Stimulated activated naive B cell treated with anti-CD40 and anti-IgM and Interleukin-4, amounts not matched to agents 10 μg/mL and 1 μg/mL and 100 μg/mL, for 72 hours (primary cell): ENCODE measurements around the gene GCGR.

Experiments used
- ATAC-seq, 2 donors: fragments of 150-1000 bp; cut with Tn5 transposase; replicated peaks; 2 replicates each; pipeline ENCODE4 v1.10.0; 2021; ENCODE audit warnings: moderate library complexity in 1 of 2
- DNase-seq: peaks from one replicate; pipeline ENCODE4 v3.0.0; 2021
- H3K27ac Mint-ChIP-seq: one replicate; pipeline ENCODE4 v1.8.0; 2022; ENCODE audit warnings: mild to moderate bottlenecking, mixed read lengths
- H3K27me3 Mint-ChIP-seq, 2 donors: one replicate each; pipeline ENCODE4 v1.8.0; 2022; ENCODE audit warnings: mixed read lengths in 2 of 2
- H3K36me3 Mint-ChIP-seq, 2 donors: one replicate each; pipeline ENCODE4 v1.8.0; 2022; ENCODE audit warnings: mixed read lengths in 2 of 2, mild to moderate bottlenecking in 1 of 2
- H3K4me1 Mint-ChIP-seq, 2 donors: one replicate each; pipeline ENCODE4 v1.8.0; 2022; ENCODE audit warnings: mixed read lengths in 2 of 2, mild to moderate bottlenecking in 1 of 2
- H3K4me3 Mint-ChIP-seq, 2 donors: one replicate each; pipeline ENCODE4 v1.8.0; 2022; ENCODE audit warnings: mild to moderate bottlenecking in 2 of 2, mixed read lengths in 2 of 2, moderate library complexity in 1 of 2
- H3K9me3 Mint-ChIP-seq, 2 donors: one replicate each; pipeline ENCODE4 v1.8.0; 2022; ENCODE audit warnings: mixed read lengths in 2 of 2, mild to moderate bottlenecking in 1 of 2

Gene GCGR

DNA sequence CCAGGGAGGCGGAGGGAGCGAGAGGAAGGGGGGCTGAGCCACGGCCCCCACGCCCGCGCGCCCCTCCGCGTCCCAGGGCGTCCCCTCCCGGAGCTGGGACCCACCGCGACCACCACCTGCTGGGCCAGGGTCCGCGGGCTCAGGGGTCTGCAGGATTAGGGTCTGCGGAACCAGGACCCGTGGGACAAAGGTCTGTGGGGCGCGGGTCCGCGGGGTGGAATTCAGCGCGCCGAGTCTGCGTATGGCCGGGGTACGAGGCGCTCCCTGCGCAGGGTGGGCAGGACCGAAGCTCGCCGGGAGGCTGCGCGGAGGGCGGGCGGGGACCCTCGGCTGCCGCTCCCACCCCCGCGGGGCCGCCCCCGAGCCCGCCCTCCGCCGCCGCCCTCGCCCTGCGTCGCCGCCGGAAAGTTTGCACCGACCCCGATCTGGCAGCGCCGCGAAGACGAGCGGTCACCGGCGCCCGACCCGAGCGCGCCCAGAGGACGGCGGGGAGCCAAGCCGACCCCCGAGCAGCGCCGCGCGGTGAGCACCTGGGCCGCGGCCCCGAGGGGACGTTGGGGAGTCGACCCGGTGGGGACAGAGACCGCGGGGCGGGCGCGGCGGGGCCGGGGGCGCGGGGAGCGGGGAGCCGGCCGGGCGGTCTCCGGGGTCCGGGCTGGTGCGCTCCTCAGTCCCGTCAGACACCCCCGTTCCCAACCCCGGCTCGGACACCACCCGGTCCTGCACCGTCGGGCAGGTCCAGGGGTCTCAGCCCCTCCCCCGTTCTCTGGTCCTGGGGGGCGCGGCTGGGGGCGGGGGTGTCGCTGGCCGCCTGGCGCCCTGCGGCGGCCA is at the start of gene GCGR:
TSS of gene GCGR (plus strand) at position 423 of the 831 bp plus-strand sequence. CDS start 4,869 bp downstream, outside the sequence.
- peak within 1 kb of the TSS; percentile 55 to 63 for H3K4me3 Mint-ChIP-seq
- no peaks in the 10 kb centered on the region for H3K9me3 Mint-ChIP-seq
- peaks cover 58 to 81% of the 10 kb centered on the region in 2 donors for H3K27me3 Mint-ChIP-seq
- peaks cover 11 to 31% of the 10 kb centered on the region in 2 donors for H3K4me1 Mint-ChIP-seq
- DNase-seq (no peak), ATAC-seq (no peak)
- H3K36me3 Mint-ChIP-seq, result no peaks in the 10 kb centered on the region
- no peak within 1 kb of the TSS for H3K27ac Mint-ChIP-seq

DNA sequence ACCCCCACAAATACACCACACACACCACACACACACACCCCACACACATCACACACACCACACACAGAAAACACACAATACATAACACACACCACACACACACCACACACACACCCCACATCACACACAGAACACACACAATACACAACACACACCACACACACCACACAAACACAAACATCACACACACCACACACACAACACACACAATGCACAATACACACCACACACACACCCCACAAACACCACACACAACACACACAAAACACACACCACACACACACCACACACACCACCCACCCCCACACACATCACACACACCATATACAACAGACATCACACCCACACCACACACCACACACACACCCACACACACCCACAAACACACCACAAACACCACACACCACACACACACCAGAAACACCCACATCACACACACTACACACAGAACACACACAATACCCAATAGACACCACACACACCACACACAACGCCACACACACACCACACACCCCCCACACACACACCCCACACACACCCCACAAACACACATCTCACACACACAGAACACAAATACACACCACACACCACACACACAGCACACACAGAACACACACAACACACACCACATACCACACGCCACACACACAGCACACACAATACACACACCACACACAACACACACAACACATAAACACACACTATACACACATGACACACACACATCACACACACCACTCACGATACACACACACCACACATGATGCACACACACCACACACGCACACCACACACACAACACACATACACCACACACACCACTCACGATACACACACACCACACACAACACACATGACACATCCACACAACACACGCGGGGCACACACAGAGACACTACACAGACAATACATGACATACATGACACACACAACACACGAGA is 11.0 kb upstream of the GCGR start:
- ATAC-seq, result no peak
- H3K4me3 Mint-ChIP-seq, result no peak overlapping the region
- H3K4me1 Mint-ChIP-seq, result no peaks in the 10 kb centered on the region
- H3K9me3 Mint-ChIP-seq, result no peaks in the 10 kb centered on the region
- DNase-seq, result no peak
- H3K36me3 Mint-ChIP-seq, result no peaks in the 10 kb centered on the region
- no peaks in the 10 kb centered on the region for H3K27me3 Mint-ChIP-seq
- no peak overlapping the region for H3K27ac Mint-ChIP-seq

DNA sequence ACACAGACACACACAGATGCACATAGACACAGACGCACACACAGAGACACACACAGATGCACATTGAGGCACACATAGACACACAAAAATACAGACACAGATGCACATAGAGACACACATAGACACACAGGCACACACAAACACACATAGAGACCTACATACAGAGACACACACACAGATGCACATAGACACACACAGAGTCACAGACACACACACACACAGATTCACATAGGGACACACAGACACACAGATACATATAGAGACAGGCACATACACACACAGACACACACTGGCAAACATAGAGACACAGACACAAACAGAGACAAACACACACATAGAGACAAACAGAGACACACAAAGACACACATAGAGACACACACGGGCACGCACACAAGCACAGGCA is 9.9 kb upstream of the GCGR start:
- DNase-seq, result no peak
- H3K27ac Mint-ChIP-seq, result no peak overlapping the region
- no peaks in the 10 kb centered on the region for H3K9me3 Mint-ChIP-seq
- H3K27me3 Mint-ChIP-seq, result peaks cover 0 to under 1% of the 10 kb centered on the region in 2 donors
- H3K4me3 Mint-ChIP-seq, result no peak overlapping the region
- no peaks in the 10 kb centered on the region for H3K4me1 Mint-ChIP-seq
- ATAC-seq, result no peak
- no peaks in the 10 kb centered on the region for H3K36me3 Mint-ChIP-seq

DNA sequence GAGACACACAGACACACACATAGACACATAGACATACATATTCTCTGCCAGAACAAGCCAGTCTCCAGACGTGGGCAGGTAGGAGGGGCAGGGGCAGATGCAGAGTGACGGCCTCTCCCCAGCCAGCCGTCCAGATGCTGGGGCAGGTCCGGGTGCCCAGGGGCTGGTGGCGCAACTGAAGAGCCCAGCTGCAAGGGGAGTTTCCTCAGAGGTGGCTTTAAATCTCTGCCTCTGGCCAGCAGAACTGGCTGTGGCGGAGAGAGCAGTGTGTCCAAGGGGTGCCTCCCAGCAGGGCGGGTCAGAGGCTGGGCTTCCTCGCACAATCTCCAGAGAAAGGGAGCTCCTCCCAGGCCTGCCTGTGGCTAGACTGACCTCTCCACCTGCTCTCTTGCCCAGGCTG is 9.4 kb upstream of the GCGR start:
- no peaks in the 10 kb centered on the region for H3K9me3 Mint-ChIP-seq
- DNase-seq (no peak), ATAC-seq (no peak)
- H3K4me3 Mint-ChIP-seq, result no peak overlapping the region
- H3K27me3 Mint-ChIP-seq, result peaks cover 0 to 5% of the 10 kb centered on the region in 2 donors
- H3K27ac Mint-ChIP-seq, result no peak overlapping the region
- H3K36me3 Mint-ChIP-seq, result no peaks in the 10 kb centered on the region
- no peaks in the 10 kb centered on the region for H3K4me1 Mint-ChIP-seq

DNA sequence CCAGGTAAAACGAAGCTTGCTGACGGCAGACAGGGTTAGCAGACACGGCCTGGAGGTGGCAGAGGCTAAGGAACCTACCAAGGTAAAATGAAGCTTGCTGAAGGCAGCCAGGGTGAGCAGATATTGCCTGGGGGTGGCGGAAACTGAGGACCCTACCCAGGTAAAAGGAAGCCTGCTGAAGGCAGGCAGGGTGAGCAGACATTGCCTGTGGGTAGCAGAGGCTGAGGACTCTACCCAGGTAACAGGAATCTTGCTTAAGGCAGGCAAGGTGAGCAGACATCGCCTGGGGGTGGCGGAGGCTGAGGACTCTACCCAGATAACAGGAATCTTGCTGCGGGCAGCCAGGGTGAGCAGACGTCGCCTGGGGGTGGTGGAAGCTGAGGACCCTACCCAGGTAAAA is 2.6 kb upstream of the GCGR start:
- no peak overlapping the region for H3K4me3 Mint-ChIP-seq
- no peak overlapping the region for H3K27ac Mint-ChIP-seq
- ATAC-seq (no peak), DNase-seq (no peak)
- H3K36me3 Mint-ChIP-seq, result no peaks in the 10 kb centered on the region
- peaks cover 11 to 26% of the 10 kb centered on the region in 2 donors for H3K4me1 Mint-ChIP-seq
- peaks cover 41 to 57% of the 10 kb centered on the region in 2 donors for H3K27me3 Mint-ChIP-seq
- no peaks in the 10 kb centered on the region for H3K9me3 Mint-ChIP-seq

DNA sequence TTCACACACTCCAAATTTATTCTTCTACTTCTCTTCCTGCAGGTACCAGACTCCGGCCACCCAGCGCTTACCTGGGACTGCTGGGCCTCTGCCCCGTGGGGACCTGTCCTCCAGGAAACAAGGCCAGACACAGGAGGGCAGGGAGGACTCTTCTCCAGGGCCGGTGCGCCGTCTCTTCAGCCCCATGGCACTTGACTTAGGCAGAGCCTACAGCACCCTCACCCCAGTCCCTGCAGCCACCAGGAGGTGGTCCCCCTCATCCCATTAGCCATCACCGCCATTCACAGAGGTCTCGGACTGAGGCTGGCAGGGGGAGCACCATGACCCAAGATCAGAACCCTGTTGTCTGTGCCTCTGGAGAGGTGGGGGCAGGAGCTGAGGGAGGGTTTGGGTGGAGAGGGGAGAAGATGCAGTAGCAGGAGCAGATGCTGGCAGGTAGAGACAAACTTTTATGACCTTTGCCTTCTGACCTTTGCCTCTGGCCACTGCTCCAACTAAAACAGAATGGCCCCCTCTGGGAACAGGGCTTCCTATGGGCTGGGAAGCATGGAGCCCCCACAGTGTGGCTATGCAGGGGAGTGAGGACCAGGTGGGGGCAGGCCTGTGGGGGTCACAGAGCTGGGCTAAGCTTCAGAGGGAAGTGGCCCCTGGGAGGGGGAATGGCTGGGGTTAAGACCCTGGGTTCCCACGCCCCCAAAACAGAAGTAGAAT is 1.7 kb upstream of the GCGR start:
- peaks cover 47 to 66% of the 10 kb centered on the region in 2 donors for H3K27me3 Mint-ChIP-seq
- peaks cover 11 to 31% of the 10 kb centered on the region in 2 donors for H3K4me1 Mint-ChIP-seq
- H3K9me3 Mint-ChIP-seq, result no peaks in the 10 kb centered on the region
- no peak overlapping the region for H3K27ac Mint-ChIP-seq
- ATAC-seq (no peak), DNase-seq (no peak)
- H3K4me3 Mint-ChIP-seq, result no peak overlapping the region
- no peaks in the 10 kb centered on the region for H3K36me3 Mint-ChIP-seq

DNA sequence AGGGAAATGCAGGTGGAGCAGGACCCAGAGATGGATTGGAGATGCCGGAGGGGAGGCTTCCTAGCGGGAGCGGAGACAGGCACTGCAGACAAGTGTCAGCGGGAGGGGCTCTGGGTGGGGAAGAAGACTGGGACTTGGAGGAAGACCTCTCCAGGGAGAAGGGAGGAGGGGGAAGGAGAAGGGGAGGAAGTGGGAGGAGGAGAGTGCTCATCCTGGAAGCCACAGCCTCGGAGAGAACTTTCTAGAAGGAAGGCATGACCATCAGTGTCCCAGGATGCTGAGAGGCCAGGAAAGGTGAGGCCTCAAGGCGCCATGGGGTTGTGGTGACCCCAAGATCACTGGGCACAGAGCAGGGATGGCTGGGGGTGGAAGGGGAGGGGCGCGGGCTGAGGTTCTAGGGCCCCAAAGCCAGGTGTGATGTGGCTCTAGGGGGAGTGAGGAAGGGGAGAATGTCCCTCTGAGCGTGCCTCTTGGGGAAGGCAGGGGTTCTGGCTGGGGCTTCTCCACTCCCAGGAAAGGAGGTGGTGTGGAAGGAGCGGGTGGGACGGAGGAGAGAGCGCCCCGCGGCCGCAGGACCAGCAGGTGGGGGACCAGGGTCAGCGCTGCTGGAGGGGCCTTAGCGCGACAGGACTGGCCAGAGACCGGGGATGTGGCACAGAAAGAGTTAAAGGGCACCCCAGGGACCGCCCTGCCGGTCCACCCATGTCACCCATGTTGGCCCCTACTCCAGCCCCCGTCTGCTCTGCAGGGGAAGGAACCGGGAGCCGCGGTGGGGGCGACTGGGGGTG is 900 bp upstream of the GCGR start:
- ATAC-seq (no peak), DNase-seq (no peak)
- peaks cover 55 to 75% of the 10 kb centered on the region in 2 donors for H3K27me3 Mint-ChIP-seq
- peaks cover 11 to 31% of the 10 kb centered on the region in 2 donors for H3K4me1 Mint-ChIP-seq
- H3K9me3 Mint-ChIP-seq, result no peaks in the 10 kb centered on the region
- H3K4me3 Mint-ChIP-seq, result peak overlapping the region; percentile 55 to 63
- no peak overlapping the region for H3K27ac Mint-ChIP-seq
- no peaks in the 10 kb centered on the region for H3K36me3 Mint-ChIP-seq

DNA sequence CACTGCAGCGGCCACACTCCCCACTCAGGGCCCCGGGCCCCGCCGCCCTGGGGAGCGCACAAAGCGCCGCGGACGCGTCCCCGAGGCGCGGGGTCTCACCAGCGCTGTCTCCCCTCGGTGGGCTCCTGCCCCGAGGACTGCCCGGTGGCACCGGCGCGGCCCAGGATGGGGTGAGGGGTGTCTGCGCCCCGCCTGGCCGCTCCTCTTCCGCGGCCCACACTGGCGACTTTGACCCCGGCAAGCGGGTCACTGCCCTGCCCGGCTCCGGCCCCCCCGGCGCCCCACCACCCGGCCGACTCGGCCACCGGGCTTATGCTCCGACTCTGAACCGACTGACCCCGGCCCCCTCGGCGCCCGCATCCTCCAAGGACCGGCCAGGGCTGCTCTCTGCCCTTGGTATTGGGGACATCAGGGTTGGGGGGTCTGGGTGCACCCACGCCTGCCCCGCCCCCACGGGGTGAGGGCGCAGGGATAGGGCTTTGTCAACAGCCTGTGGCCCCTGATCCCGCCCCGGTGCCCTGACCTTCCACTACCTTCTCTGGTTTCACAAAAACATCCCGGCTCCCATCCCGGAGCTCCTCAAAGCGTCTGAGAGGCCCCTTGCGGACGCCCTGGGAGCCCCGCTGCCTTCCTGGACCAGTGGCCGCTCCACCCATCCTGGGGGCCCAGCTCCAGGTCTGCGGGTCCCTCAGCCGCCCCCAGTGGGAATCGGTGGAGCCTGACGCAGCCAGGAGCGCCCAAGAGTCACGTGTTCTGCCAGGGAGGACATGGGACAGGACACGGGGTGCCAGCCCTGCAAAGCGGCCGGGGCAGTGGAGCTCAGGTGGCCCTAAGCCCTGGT is 829 bp downstream of the GCGR start:
- Mint-ChIP-seq H3K4me1 (peaks cover 11 to 31% of the 10 kb centered on the region in 2 donors), H3K36me3 (no peaks in the 10 kb centered on the region), H3K27ac (no peak overlapping the region), H3K27me3 (peaks cover 65 to 81% of the 10 kb centered on the region in 2 donors), H3K4me3 (peak overlapping the region in 1 of 2 donors; percentile 51), H3K9me3 (no peaks in the 10 kb centered on the region)
- DNase-seq (no peak), ATAC-seq (no peak)

DNA sequence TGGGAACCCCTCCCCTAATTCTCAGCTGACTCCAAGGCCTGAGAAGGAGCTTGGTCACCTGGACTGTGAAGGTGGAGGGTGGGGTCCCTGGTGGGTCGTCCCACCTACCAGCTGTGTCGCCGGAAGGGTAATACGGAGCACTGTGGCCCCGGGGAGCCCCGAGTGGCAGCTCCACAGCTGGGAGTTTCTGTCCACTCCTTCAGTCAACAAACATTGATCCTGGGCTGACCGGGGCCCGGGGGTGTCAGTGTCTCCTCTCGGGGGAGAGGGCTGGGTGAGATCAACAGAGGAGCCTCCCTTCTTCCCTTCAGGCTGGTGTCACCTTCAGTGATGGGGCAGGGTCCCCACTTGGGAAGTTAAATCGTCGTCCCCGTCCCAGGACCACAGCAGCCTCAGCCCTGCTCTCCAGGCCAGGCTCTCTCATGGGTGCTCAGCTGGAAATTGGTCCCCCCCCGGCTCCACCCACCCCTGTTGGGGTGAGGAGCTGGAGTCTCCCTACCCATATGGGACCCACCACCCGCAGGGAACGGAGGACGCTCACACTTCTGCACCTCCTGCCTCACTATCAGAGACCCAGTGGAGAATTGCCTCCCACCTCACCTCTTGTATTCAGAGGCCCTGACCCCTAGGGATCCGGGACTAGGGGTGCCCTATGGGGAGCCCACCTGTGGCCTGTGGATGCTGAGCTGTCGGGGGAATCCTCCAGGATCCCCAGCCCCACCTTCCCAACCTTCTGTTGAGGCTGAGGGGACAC is 1.9 kb downstream of the GCGR start:
- H3K4me1 Mint-ChIP-seq, result peaks cover 11 to 31% of the 10 kb centered on the region in 2 donors
- H3K4me3 Mint-ChIP-seq, result no peak overlapping the region
- no peak overlapping the region for H3K27ac Mint-ChIP-seq
- no peaks in the 10 kb centered on the region for H3K9me3 Mint-ChIP-seq
- H3K36me3 Mint-ChIP-seq, result no peaks in the 10 kb centered on the region
- DNase-seq, result no peak
- ATAC-seq, result no peak
- peaks cover 65 to 81% of the 10 kb centered on the region in 2 donors for H3K27me3 Mint-ChIP-seq

DNA sequence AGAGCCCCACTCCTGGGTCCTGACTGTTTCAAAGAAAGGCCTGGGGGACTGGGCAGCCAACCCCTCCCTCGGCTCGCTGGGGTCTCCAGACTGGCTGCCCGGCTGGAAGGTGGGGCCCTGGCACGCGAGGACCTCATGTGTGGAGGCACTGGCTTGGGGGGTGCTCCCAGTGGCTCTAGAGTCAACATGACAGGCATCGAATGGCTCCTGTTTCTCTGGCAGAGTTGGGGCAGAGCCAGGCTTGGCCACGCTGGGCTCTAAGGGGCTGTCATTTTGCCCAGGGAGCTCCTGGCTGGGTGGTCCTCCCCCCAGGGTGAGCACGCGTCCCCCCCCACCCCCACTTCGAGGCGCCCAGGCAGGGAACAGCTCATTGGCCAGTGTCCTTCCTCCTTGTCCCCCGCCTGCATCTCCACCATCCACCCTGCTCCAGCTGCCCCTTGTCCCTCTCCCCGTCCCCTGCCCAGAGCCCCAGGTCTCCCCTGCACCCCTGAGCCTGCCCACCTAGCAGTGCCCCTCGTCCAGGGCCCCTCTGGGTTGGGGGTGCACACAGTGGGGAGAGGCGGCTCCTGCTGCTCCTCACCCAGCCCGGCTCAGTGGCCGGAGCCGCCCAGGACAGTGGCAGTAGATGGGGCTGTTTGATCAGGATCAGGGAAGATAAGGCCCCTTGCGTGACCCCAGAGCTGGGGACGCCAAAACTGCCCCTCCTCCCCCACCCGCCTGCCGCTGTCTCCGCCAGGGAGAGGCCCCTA is 2.7 kb downstream of the GCGR start:
- Mint-ChIP-seq H3K36me3 (no peaks in the 10 kb centered on the region), H3K27ac (no peak overlapping the region), H3K9me3 (no peaks in the 10 kb centered on the region), H3K4me3 (no peak overlapping the region), H3K27me3 (peaks cover 58 to 73% of the 10 kb centered on the region in 2 donors), H3K4me1 (peaks cover 11 to 31% of the 10 kb centered on the region in 2 donors)
- ATAC-seq (peak in 1 of 2 donors; percentile 6), DNase-seq (no peak)

DNA sequence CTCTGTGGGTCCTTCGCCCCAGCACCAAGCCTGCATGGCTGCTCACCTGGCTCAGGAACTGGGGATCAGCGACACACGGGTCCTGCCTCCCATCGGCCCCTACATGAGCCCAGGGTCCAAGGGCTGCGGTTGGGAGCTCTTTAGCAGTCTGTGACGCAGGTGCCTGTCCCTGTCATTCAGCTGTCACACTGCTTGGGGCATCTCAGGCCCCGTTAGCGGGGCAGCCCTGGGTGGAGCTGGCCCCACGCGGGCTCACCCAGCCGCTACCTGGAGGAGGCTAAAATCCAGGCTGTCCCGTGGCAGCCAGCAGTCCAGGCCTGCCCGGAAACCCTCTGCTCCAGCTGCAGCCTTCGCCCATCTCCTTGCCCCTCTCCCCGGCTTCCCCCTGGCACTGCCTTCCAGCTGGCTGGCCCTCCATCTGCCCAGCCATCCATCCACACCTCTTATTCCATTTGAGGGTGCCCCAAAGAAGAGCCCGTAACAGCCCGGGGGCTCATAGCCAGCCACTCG is 3.3 kb downstream of the GCGR start:
- H3K9me3 Mint-ChIP-seq, result no peaks in the 10 kb centered on the region
- H3K27me3 Mint-ChIP-seq, result peaks cover 52 to 67% of the 10 kb centered on the region in 2 donors
- peaks cover 11 to 30% of the 10 kb centered on the region in 2 donors for H3K4me1 Mint-ChIP-seq
- no peak overlapping the region for H3K27ac Mint-ChIP-seq
- ATAC-seq (peak in 1 of 2 donors; percentile 12), DNase-seq (no peak)
- no peak overlapping the region for H3K4me3 Mint-ChIP-seq
- no peaks in the 10 kb centered on the region for H3K36me3 Mint-ChIP-seq
